ENCODE results near the gene MAPRE2.

The MAPRE2 gene

GRCh38 chr18:35179906-35180305, 138.7 kb downstream of the MAPRE2 start:
- Histone ChIP-seq H4K91ac (ENCODE audit: low read depth, low read length, poor library complexity) (no peak overlapping the region), H3K79me1 (ENCODE audit: low read depth, low read length) (no peaks in the 10 kb centered on the region), H2BK5ac (ENCODE audit: low read length) (peak overlapping the region; percentile 58), H4K8ac (ENCODE audit: low read depth, low read length) (no peak overlapping the region), H3K9ac (ENCODE audit: low read depth, low read length, poor library complexity) (no peak overlapping the region), H3K4me2 (ENCODE audit: insufficient read depth, low read length, poor library complexity, severe bottlenecking) (no peak overlapping the region), H2BK12ac (ENCODE audit: low read length) (no peak overlapping the region), H3K14ac (ENCODE audit: low read length) (no peak overlapping the region), H3K4me3 (ENCODE audit: low read length in 2 of 2) (no peak overlapping the region), H3K36me3 (replicated peaks in 1 of 2; ENCODE audit: control insufficient read depth in 2 of 2, insufficient read depth in 2 of 2, low read length in 2 of 2) (no peaks in the 10 kb centered on the region), H2AFZ (ENCODE audit: low read length) (peak overlapping the region; percentile 42), H3K4ac (ENCODE audit: low read length) (no peak overlapping the region), H2AK5ac (ENCODE audit: low read depth, low read length) (no peak overlapping the region), H3K9me3 (replicated peaks in 1 of 2; ENCODE audit: control insufficient read depth in 2 of 2, insufficient read depth in 1 of 2, low read depth in 1 of 2, low read length in 2 of 2) (peaks cover 0 to 9% of the 10 kb centered on the region in 2 donors), H3K23ac (ENCODE audit: low read depth, low read length, poor library complexity) (no peak overlapping the region), H2BK15ac (ENCODE audit: low read length) (no peak overlapping the region), H3K27me3 (ENCODE audit: control insufficient read depth in 3 of 3, insufficient read depth in 3 of 3, low read depth in 1 of 3, low read length in 3 of 3) (no peaks in the 10 kb centered on the region), H3K18ac (ENCODE audit: low read length) (no peak overlapping the region), H3K4me1 (ENCODE audit: control insufficient read depth in 2 of 2, insufficient read depth in 1 of 2, low read depth in 1 of 2, low read length in 2 of 2) (no peaks in the 10 kb centered on the region), H3K27ac (replicated peaks; ENCODE audit: low read length) (no peak overlapping the region), H2BK120ac (ENCODE audit: low read depth, low read length) (no peak overlapping the region)
- 100% methylated on average over 1 of the region's 4 CpGs; no CpG with 5 or more reads in 1 of the 2 donors for WGBS, 2 donors (ENCODE audit: extremely low coverage in 2 of 2, insufficient read length in 2 of 2, insufficient replicate concordance in 1 of 2)
- no peak for DNase-seq (ENCODE audit: low spot score)

DNA sequence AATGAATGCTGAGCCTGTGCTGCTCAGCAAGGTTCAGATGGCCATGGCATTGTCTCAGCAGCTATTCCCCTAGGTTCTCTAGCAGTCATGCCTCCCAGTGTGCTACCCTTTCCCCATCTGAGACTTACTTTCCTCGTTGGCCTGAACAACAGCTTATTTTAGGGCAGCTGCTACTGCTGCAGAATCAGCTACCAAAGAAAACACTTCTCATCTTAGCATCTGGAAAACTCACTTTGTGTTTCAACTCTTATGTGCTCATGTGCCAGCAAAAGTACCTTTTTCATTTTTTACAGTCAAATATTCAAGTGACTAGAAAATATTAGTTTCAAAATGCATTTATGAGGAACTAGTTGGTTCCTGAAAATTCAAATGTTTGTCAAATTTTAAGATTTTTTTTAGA, 139.2 kb downstream of the MAPRE2 start:
- Histone ChIP-seq H3K79me1 (ENCODE audit: low read depth, low read length) (no peaks in the 10 kb centered on the region), H3K14ac (ENCODE audit: low read length) (no peak overlapping the region), H3K23ac (ENCODE audit: low read depth, low read length, poor library complexity) (no peak overlapping the region), H3K18ac (ENCODE audit: low read length) (no peak overlapping the region), H2BK120ac (ENCODE audit: low read depth, low read length) (no peak overlapping the region), H3K9me3 (replicated peaks in 1 of 2; ENCODE audit: control insufficient read depth in 2 of 2, insufficient read depth in 1 of 2, low read depth in 1 of 2, low read length in 2 of 2) (peaks cover 0 to 9% of the 10 kb centered on the region in 2 donors), H2AFZ (ENCODE audit: low read length) (no peak overlapping the region), H4K91ac (ENCODE audit: low read depth, low read length, poor library complexity) (no peak overlapping the region), H2BK5ac (ENCODE audit: low read length) (no peak overlapping the region), H3K4ac (ENCODE audit: low read length) (no peak overlapping the region), H4K8ac (ENCODE audit: low read depth, low read length) (no peak overlapping the region), H3K4me1 (ENCODE audit: control insufficient read depth in 2 of 2, insufficient read depth in 1 of 2, low read depth in 1 of 2, low read length in 2 of 2) (no peaks in the 10 kb centered on the region), H3K4me3 (ENCODE audit: low read length in 2 of 2) (no peak overlapping the region), H3K36me3 (replicated peaks in 1 of 2; ENCODE audit: control insufficient read depth in 2 of 2, insufficient read depth in 2 of 2, low read length in 2 of 2) (no peaks in the 10 kb centered on the region), H3K27ac (replicated peaks; ENCODE audit: low read length) (no peak overlapping the region), H3K4me2 (ENCODE audit: insufficient read depth, low read length, poor library complexity, severe bottlenecking) (no peak overlapping the region), H3K9ac (ENCODE audit: low read depth, low read length, poor library complexity) (no peak overlapping the region), H2BK12ac (ENCODE audit: low read length) (no peak overlapping the region), H3K27me3 (ENCODE audit: control insufficient read depth in 3 of 3, insufficient read depth in 3 of 3, low read depth in 1 of 3, low read length in 3 of 3) (no peaks in the 10 kb centered on the region), H2BK15ac (ENCODE audit: low read length) (no peak overlapping the region), H2AK5ac (ENCODE audit: low read depth, low read length) (no peak overlapping the region)
- no peak for DNase-seq (ENCODE audit: low spot score)
- no CpG with 5 or more reads among the region's 1 CpG for WGBS, 2 donors (ENCODE audit: extremely low coverage in 2 of 2, insufficient read length in 2 of 2, insufficient replicate concordance in 1 of 2)

DNA sequence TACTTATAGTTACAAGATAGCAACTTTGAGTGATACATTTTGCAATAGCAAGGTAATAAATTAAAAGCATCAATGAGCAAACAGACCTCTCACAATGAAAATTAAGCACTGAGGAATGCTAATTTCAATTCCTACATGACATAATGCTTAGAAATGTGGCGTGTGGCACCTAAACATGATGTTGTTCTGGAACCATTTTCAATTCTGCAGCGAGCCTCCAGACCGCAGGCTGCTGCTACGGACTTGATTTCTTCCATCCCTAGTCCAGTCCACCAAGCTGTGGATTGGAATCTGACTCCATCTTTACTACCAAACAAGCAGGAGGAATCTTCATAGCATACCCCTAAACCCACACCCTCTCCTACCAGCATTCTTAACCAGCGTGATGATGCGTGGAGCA, 140.9 kb downstream of the MAPRE2 start:
- no CpG with 5 or more reads among the region's 6 CpGs for WGBS, 2 donors (ENCODE audit: extremely low coverage in 2 of 2, insufficient read length in 2 of 2, insufficient replicate concordance in 1 of 2)

DNA sequence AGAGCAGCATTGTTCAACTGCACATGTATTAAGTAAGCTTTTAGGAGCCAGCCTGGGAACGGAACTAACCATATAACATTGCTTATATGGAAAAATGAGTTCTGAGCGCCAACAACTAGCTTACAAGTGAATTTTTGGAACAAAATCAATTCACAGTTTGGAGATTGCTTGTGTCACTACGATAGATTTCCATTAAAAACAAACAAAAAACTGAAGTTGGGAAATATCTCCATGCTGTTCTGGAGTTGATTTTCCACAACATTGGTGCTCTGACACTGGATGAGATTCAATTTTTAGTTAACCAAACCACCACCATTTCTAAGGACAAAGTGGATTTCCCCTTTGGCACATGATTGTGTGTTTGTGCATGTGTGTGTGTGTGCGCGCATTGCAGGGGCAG, 142.7 kb downstream of the MAPRE2 start:
- Histone ChIP-seq H4K8ac (ENCODE audit: low read depth, low read length) (no peak overlapping the region), H3K9ac (ENCODE audit: low read depth, low read length, poor library complexity) (no peak overlapping the region), H3K27me3 (ENCODE audit: control insufficient read depth in 3 of 3, insufficient read depth in 3 of 3, low read depth in 1 of 3, low read length in 3 of 3) (no peaks in the 10 kb centered on the region), H3K36me3 (replicated peaks in 1 of 2; ENCODE audit: control insufficient read depth in 2 of 2, insufficient read depth in 2 of 2, low read length in 2 of 2) (no peaks in the 10 kb centered on the region), H3K23ac (ENCODE audit: low read depth, low read length, poor library complexity) (no peak overlapping the region), H3K9me3 (replicated peaks in 1 of 2; ENCODE audit: control insufficient read depth in 2 of 2, insufficient read depth in 1 of 2, low read depth in 1 of 2, low read length in 2 of 2) (no peaks in the 10 kb centered on the region), H3K79me1 (ENCODE audit: low read depth, low read length) (no peaks in the 10 kb centered on the region), H3K14ac (ENCODE audit: low read length) (no peak overlapping the region), H2BK120ac (ENCODE audit: low read depth, low read length) (no peak overlapping the region), H3K4me3 (ENCODE audit: low read length in 2 of 2) (no peak overlapping the region), H2BK12ac (ENCODE audit: low read length) (no peak overlapping the region), H3K18ac (ENCODE audit: low read length) (no peak overlapping the region), H2BK15ac (ENCODE audit: low read length) (no peak overlapping the region), H3K4me2 (ENCODE audit: insufficient read depth, low read length, poor library complexity, severe bottlenecking) (no peak overlapping the region), H2AK5ac (ENCODE audit: low read depth, low read length) (no peak overlapping the region), H2AFZ (ENCODE audit: low read length) (no peak overlapping the region), H2BK5ac (ENCODE audit: low read length) (no peak overlapping the region), H3K27ac (replicated peaks; ENCODE audit: low read length) (no peak overlapping the region), H4K91ac (ENCODE audit: low read depth, low read length, poor library complexity) (no peak overlapping the region), H3K4ac (ENCODE audit: low read length) (no peak overlapping the region), H3K4me1 (ENCODE audit: control insufficient read depth in 2 of 2, insufficient read depth in 1 of 2, low read depth in 1 of 2, low read length in 2 of 2) (no peaks in the 10 kb centered on the region)
- no peak for DNase-seq (ENCODE audit: low spot score)
- WGBS, 2 donors (ENCODE audit: extremely low coverage in 2 of 2, insufficient read length in 2 of 2, insufficient replicate concordance in 1 of 2), result no CpG with 5 or more reads among the region's 5 CpGs

More for the DNA sequence above, 140.9 kb downstream of the MAPRE2 start:
- no peaks in the 10 kb centered on the region for H3K79me1 ChIP-seq (ENCODE audit: low read depth, low read length)
- H2BK120ac ChIP-seq (ENCODE audit: low read depth, low read length), result no peak overlapping the region
- peak overlapping the region; percentile 3 for H3K9ac ChIP-seq (ENCODE audit: low read depth, low read length, poor library complexity)
- H4K8ac ChIP-seq (ENCODE audit: low read depth, low read length), result no peak overlapping the region
- H2BK5ac ChIP-seq (ENCODE audit: low read length), result no peak overlapping the region
- no peak overlapping the region for H2BK12ac ChIP-seq (ENCODE audit: low read length)
- no peak overlapping the region for H4K91ac ChIP-seq (ENCODE audit: low read depth, low read length, poor library complexity)
- H3K14ac ChIP-seq (ENCODE audit: low read length), result no peak overlapping the region
- H3K27ac ChIP-seq (replicated peaks; ENCODE audit: low read length), result no peak overlapping the region
- no peak overlapping the region for H3K23ac ChIP-seq (ENCODE audit: low read depth, low read length, poor library complexity)
- no peak for DNase-seq (ENCODE audit: low spot score)
- no peaks in the 10 kb centered on the region for H3K4me1 ChIP-seq (ENCODE audit: control insufficient read depth in 2 of 2, insufficient read depth in 1 of 2, low read depth in 1 of 2, low read length in 2 of 2)
- no peak overlapping the region for H3K4ac ChIP-seq (ENCODE audit: low read length)
- H3K18ac ChIP-seq (ENCODE audit: low read length), result no peak overlapping the region
- peaks cover 0 to 2% of the 10 kb centered on the region in 2 donors for H3K9me3 ChIP-seq (replicated peaks in 1 of 2; ENCODE audit: control insufficient read depth in 2 of 2, insufficient read depth in 1 of 2, low read depth in 1 of 2, low read length in 2 of 2)
- H2AK5ac ChIP-seq (ENCODE audit: low read depth, low read length), result no peak overlapping the region
- H3K4me3 ChIP-seq (ENCODE audit: low read length in 2 of 2), result no peak overlapping the region
- H3K36me3 ChIP-seq (replicated peaks in 1 of 2; ENCODE audit: control insufficient read depth in 2 of 2, insufficient read depth in 2 of 2, low read length in 2 of 2), result no peaks in the 10 kb centered on the region
- no peak overlapping the region for H2AFZ ChIP-seq (ENCODE audit: low read length)
- H3K27me3 ChIP-seq (ENCODE audit: control insufficient read depth in 3 of 3, insufficient read depth in 3 of 3, low read depth in 1 of 3, low read length in 3 of 3), result no peaks in the 10 kb centered on the region
- no peak overlapping the region for H2BK15ac ChIP-seq (ENCODE audit: low read length)
- H3K4me2 ChIP-seq (ENCODE audit: insufficient read depth, low read length, poor library complexity, severe bottlenecking), result no peak overlapping the region
